Psoas muscle (tissue), 8 donors: ENCODE data around the gene MANBA. TPM values are rescaled to one million over a fixed set of nuclear protein-coding genes. Genes with fewer than 3 reads are reported as not detected.

Source experiments
- ATAC-seq, 4 donors: fragments of 200-7000 bp; cut with Tn5 transposase; one replicate each; pipeline ENCODE4 v1.9.1; 2020; ENCODE audit warnings: moderate library complexity in 3 of 4, mild to moderate bottlenecking in 2 of 4
- DNase-seq, 2 donors: peaks; one replicate each; pipeline ENCODE4 v3.0.0-alpha.2; 2020
- H3K27ac ChIP-seq: fragments of 200-600 bp; one replicate; pipeline ENCODE4 v1.8.0; 2022
- H3K27me3 ChIP-seq, 3 donors: fragments of 200-600 bp in 1 of 3; one replicate each; pipeline versions ENCODE4 v1.6.1 to v1.8.0; 2013 to 2022; ENCODE audit warnings: low read length in 2 of 3, mild to moderate bottlenecking in 2 of 3, moderate library complexity in 1 of 3; ENCODE audit not compliant: insufficient read depth in 3 of 3
- H3K36me3 ChIP-seq, 2 donors: fragments of 200-600 bp in 1 of 2; one replicate each; pipeline versions ENCODE4 v1.6.1 to v1.8.0; 2013 to 2022; ENCODE audit warnings: low read depth in 1 of 2, mild to moderate bottlenecking in 1 of 2, moderate library complexity in 1 of 2; ENCODE audit not compliant: insufficient read depth in 1 of 2
- H3K4me1 ChIP-seq: fragments of 200-600 bp; one replicate; pipeline ENCODE4 v1.8.0; 2022
- H3K4me3 ChIP-seq: fragments of 200-600 bp; one replicate; pipeline ENCODE4 v1.8.0; 2022; ENCODE audit warnings: mild to moderate bottlenecking
- H3K9me3 ChIP-seq: fragments of 200-600 bp; one replicate; pipeline ENCODE4 v1.8.0; 2022
- WGBS, 3 donors: extraction: QIAGEN DNeasy Blood & Tissue Kit; methylation state at CpG; one replicate each; pipeline versions ENCODE4 v1.1.6 to v1.1.7; 2013; 5-methylcytosine and 5-hydroxymethylcytosine counted together
- intact Hi-C, 2 donors: fragments of 100-400 bp; cut with DNase I; formaldehyde crosslinking; loops; one replicate each; pipeline versions ENCODE4 v1.11.0 to v1.14.2; 2022
- polyA plus RNA-seq, 3 donors: library from polyadenylated mRNA; stranded (reverse); fragments of 200-250 nt; gene quantifications; one replicate each; pipeline ENCODE4 v1.2.3, GENCODE V29; 2013
- total RNA-seq, 4 donors: library from RNA; stranded (reverse); fragmentation: NEBNext Ultra II Directional in 2 of 4; extraction: Animal tissue kit (Norgen Biotek cat#: 25700) in 2 of 4; gene quantifications; one replicate each; pipeline versions ENCODE4 v1.2.1 to v1.2.4, GENCODE V29; 2021 to 2023
- TF ChIP-seq, protein P1 (sequence below): fragments of 200-600 bp; IDR thresholded peaks from one replicate; pipeline ENCODE4 v1.8.0; 2022; ENCODE audit warnings: antibody characterized with exemption
- donor health status: healthy with polysubstance abuse.
- donor health status: DM: no; HTN: no; CAD: no; lungs with moderate emphysema.
- donor health status: Bipolar disorder and iron deficiency.
- donor health status: healthy.
- donor health status: DM: yes; HTN: yes; CAD: no.
- donor health status: DM: no; HTN: no; CAD: no.
- donor health status: DM: no; HTN: no; CAD: no.
- donor health status: DM: yes; HTN: yes; CAD: no.

MANBA gene
- total and polyA plus RNA-seq, 7 donors: 3.1 to 11.9 (median 4.8) TPM

DNA sequence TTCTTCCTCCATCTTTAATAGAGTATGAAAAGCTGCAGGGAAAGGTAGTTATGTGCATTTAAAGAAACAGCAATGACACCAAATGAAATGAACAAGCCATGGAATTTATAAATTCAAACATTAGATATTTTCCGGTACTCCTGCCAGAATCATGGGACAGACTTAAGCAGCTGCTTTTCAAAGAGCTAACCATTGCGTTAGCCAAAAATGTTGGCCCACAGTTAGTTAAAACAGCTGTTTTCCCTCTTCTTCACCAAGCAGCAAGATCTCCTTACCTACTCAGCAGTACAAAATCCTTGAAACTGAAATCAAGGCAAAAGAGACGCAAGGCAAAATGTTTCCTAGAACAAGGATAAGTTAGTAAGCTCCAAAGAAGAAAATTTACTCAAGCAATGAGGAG lies 64.0 kb downstream of the MANBA start:
- Histone ChIP-seq H3K4me3 (no peak overlapping the region), H3K9me3 (no peaks in the 10 kb centered on the region), H3K27me3 (no peaks in the 10 kb centered on the region), H3K27ac (no peak overlapping the region), H3K36me3 (peaks cover 0 to 5% of the 10 kb centered on the region in 2 donors), H3K4me1 (no peaks in the 10 kb centered on the region)
- intact Hi-C loops: no loop called here
- WGBS, 3 donors: 28 to 35% (median 30%) methylated on average over 3 of the region's 3 CpGs
- DNase-seq (no peak), ATAC-seq (no peak)
- TF ChIP-seq, protein P1, sequence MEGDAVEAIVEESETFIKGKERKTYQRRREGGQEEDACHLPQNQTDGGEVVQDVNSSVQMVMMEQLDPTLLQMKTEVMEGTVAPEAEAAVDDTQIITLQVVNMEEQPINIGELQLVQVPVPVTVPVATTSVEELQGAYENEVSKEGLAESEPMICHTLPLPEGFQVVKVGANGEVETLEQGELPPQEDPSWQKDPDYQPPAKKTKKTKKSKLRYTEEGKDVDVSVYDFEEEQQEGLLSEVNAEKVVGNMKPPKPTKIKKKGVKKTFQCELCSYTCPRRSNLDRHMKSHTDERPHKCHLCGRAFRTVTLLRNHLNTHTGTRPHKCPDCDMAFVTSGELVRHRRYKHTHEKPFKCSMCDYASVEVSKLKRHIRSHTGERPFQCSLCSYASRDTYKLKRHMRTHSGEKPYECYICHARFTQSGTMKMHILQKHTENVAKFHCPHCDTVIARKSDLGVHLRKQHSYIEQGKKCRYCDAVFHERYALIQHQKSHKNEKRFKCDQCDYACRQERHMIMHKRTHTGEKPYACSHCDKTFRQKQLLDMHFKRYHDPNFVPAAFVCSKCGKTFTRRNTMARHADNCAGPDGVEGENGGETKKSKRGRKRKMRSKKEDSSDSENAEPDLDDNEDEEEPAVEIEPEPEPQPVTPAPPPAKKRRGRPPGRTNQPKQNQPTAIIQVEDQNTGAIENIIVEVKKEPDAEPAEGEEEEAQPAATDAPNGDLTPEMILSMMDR: no peak

DNA sequence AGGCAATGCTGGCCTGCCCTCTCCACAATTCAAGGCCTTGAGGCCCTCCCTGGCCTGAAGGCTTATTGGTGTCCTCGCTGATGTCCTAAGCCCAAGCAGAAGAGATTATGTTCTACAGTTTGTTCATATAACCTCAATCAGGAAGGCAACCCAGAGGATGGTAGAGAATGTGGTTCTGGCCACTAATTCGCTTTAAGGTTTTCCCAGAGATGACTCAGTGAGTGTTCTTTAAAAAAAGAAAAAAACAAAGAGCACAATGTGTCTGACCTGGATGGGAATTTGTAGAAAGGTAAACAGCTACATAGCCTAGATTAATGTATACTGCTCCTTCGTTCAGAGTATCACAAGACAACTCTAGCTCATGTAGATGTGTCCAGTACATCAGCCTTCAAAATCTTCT lies 66.0 kb downstream of the MANBA start:
- Histone ChIP-seq H3K9me3 (no peaks in the 10 kb centered on the region), H3K27me3 (no peaks in the 10 kb centered on the region), H3K4me1 (no peaks in the 10 kb centered on the region), H3K27ac (no peak overlapping the region), H3K36me3 (peaks cover 0 to 14% of the 10 kb centered on the region in 2 donors), H3K4me3 (no peak overlapping the region)
- intact Hi-C loops: no loop called here
- no peak for ATAC-seq
- TF ChIP-seq, protein P1: no peak
- no peak for DNase-seq
- WGBS, 3 donors: 87 to 95% (median 91%) methylated on average over 3 of the region's 3 CpGs

DNA sequence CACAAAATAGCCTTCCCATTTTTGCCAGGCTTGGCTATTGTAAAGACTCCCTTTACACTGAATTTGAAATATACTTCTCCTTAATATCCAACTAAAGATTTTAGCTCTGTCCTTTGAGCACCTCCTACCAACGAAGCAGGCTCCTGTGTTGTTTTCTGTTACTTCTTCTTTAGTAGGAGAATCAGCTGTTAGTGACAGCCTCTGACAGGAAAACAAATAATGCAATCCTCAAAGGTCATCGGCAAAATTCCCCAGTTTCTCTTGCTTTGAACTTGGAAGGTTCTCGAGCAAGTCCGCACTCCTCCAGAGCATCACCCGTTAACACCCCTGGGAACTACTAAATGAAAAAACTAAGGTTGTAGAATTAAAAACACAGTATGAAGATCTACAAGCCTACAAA lies 66.9 kb downstream of the MANBA start:
- no peaks in the 10 kb centered on the region for H3K4me1 ChIP-seq
- DNase-seq: no peak
- H3K9me3 ChIP-seq: no peaks in the 10 kb centered on the region
- TF ChIP-seq, protein P1: no peak
- H3K4me3 ChIP-seq: no peak overlapping the region
- peaks cover 0 to 23% of the 10 kb centered on the region in 2 donors for H3K36me3 ChIP-seq
- ATAC-seq: no peak
- H3K27ac ChIP-seq: no peak overlapping the region
- 91 to 98% (median 95%) methylated on average over 5 of the region's 5 CpGs for WGBS, 3 donors
- intact Hi-C loops: no loop called here
- no peaks in the 10 kb centered on the region for H3K27me3 ChIP-seq

DNA sequence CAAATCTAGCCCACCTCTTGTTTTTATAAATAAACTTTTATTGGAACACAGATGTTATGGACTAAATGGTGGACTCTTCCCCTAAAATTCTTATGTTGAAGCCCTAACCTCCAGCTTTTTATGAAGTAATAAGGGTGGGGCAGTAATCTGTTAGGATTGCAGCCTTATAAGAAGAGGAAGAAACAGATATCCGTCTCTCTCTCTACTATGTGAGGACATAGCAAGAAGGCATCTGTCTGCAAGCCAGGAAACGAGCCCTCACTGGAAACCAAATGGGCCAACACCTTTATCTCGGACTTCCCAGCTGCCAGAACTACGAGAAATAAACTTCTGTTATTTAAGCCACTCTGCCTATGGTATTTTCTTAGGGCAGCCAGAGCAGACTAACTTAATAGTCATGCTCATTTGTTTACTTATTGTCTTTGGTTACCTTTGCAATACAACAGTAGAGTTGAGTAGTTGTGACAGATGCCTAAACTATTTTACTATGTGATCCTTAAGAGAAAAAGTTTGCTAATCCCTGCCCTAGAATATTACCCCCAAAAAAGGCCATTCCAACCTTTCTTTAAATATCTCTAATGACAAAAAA lies 67.4 kb downstream of the MANBA start:
- TF ChIP-seq, protein P1: no peak
- DNase-seq: no peak
- WGBS, 3 donors: 82 to 91% (median 83%) methylated on average over 4 of the region's 4 CpGs
- H3K27ac ChIP-seq: no peak overlapping the region
- H3K4me3 ChIP-seq: no peak overlapping the region
- H3K36me3 ChIP-seq: peaks cover 0 to 28% of the 10 kb centered on the region in 2 donors
- H3K27me3 ChIP-seq: no peaks in the 10 kb centered on the region
- H3K4me1 ChIP-seq: no peaks in the 10 kb centered on the region
- ATAC-seq: no peak
- intact Hi-C loops: no loop called here
- H3K9me3 ChIP-seq: no peaks in the 10 kb centered on the region

DNA sequence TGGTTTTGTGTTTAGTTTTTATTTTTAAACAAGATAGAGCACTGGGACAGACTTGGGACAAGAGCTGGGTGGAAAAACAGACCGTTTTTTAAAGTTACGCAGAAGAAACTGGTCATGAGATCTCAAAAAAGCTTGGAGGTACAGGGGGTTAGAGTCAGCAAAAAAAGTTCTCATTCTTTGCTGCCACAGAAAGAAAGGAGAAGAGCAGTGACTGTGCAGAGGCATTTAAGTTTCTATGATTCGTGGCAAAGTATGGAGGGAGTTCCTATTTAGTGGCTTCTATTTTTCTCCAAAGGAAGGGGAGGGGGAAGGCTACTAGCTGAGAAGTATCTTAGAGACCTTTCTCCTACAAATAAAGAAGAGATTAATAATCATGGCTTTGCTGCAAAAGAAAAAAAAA lies 68.3 kb downstream of the MANBA start:
- Histone ChIP-seq H3K27ac (no peak overlapping the region), H3K9me3 (no peaks in the 10 kb centered on the region), H3K27me3 (no peaks in the 10 kb centered on the region), H3K4me1 (no peaks in the 10 kb centered on the region), H3K4me3 (no peak overlapping the region), H3K36me3 (peaks cover 0 to 29% of the 10 kb centered on the region in 2 donors)
- DNase-seq (no peak), ATAC-seq (no peak)
- WGBS, 3 donors: 91 to 96% (median 95%) methylated on average over 3 of the region's 3 CpGs
- TF ChIP-seq, protein P1: no peak
- intact Hi-C loops: no loop called here
